ENCODE measurements around the gene CCL21.
"Not testable (repeated sequence)": the region's sequence is repeated elsewhere in the genome, so short reads cannot be mapped to it uniquely, and the experiment has no call there.

- TF ChIP-seq EGR2 (tag by site-specific recombination; IDR thresholded peaks at IDR 0.05; ENCODE audit: low read depth); CTCF (tag by site-specific recombination; IDR thresholded peaks at IDR 0.05); ZNF792 (tag by site-specific recombination; IDR thresholded peaks at IDR 0.05); ZNF146 (tag by site-specific recombination; IDR thresholded peaks at IDR 0.05): not testable (repeated sequence)
Observed at GRCh38 chr9:34740176-34740575, 30.2 kb upstream of the CCL21 start.
